ENCODE data around the gene RC3H1. TPM values are rescaled to one million over a fixed set of nuclear protein-coding genes. Genes with fewer than 3 reads are reported as not detected.

Gene RC3H1
- total and polyA plus RNA-seq, 2 of the 13 experiments (the other 11 are each of a cell fraction or from before 2014, with no cell fraction given): 11.2 to 19.6 TPM

DNA sequence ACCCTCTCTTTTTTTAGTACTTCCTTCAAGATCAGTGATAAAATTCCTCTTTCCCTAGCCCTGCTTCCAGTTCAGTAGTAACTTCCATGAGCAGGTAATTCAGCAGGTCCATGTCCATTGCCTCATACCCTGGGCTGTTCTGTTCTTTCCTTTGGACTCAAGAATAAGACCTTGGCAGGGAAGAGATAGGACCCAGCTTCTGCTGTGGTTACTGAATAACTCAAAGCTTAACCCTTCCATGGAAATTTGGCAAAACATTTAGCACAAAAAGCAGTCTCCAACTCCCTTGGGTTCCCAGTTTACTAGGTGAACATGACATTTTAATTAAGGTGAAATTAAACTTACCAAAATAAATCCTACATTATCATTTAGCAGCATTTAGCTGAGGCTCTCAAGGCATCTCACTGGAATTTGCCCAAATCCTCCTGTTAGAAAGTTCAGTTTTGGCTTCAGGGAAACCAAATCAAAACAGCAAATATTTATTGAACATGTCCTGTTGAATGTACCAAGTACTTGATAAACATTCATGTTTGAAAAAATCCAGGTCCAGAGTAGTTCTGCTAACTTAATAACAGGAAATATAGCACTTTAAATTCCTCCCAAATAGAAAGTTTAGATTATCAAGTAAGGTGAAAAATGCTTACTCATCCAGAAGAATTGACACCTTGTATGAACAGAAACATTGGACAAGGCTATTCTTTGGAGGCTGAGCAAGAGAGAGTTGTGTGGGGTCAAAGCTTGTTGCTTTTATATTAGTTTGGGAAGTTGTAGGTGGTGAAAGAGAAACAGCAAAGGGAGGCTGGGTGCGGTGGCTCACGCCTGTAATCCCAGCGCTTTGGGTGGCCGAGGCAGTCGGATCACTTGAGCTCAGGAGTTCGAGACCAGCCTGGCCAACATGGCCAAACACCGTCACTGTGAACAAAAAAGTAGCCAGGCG, 96.6 kb downstream of the RC3H1 start (continued):
- TF ChIP-seq ZMYM3 (CRISPR knock-in tag; IDR thresholded peaks at IDR 0.05) (peak; percentile 64; the same call in 1 of the 2 replicates), HNF4G (IDR thresholded peaks at IDR 0.05; ENCODE audit: borderline replicate concordance, low read depth, low read length) (0 out of 2 replicates have a peak, but pooled peaks have one; percentile 26), HNF4G (CRISPR knock-in tag; IDR thresholded peaks at IDR 0.05; ENCODE audit: borderline replicate concordance, low read depth) (no peak), JUN (CRISPR knock-in tag; IDR thresholded peaks at IDR 0.05) (no peak), ZNF124 (CRISPR knock-in tag; IDR thresholded peaks at IDR 0.05) (0 out of 2 replicates have a peak, but pooled peaks have one; percentile 34), HNRNPK (IDR thresholded peaks at IDR 0.05; ENCODE audit: low read depth, low read length, poor library complexity, severe bottlenecking) (no peak), HCFC1 (IDR thresholded peaks at IDR 0.05; ENCODE audit: low read depth, low read length) (no peak), DMAP1 (CRISPR knock-in tag; IDR thresholded peaks at IDR 0.05) (no peak), ZNF468 (CRISPR knock-in tag; IDR thresholded peaks at IDR 0.05) (no peak), ZZZ3 (CRISPR knock-in tag; IDR thresholded peaks at IDR 0.05; ENCODE audit: borderline replicate concordance) (no peak), KDM6A (CRISPR knock-in tag; IDR thresholded peaks at IDR 0.05; ENCODE audit: low read depth) (peak; percentile 14; the same call in 1 of the 2 replicates), MTA1 (CRISPR knock-in tag; IDR thresholded peaks at IDR 0.05; ENCODE audit: borderline replicate concordance) (no peak), CHD2 (IDR thresholded peaks at IDR 0.05; ENCODE audit: low read depth, low read length) (no peak)
- TF ChIP-seq, protein P1, sequence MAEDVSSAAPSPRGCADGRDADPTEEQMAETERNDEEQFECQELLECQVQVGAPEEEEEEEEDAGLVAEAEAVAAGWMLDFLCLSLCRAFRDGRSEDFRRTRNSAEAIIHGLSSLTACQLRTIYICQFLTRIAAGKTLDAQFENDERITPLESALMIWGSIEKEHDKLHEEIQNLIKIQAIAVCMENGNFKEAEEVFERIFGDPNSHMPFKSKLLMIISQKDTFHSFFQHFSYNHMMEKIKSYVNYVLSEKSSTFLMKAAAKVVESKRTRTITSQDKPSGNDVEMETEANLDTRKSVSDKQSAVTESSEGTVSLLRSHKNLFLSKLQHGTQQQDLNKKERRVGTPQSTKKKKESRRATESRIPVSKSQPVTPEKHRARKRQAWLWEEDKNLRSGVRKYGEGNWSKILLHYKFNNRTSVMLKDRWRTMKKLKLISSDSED (CRISPR knock-in tag; IDR thresholded peaks at IDR 0.05): no peak
- TF ChIP-seq, protein P2, sequence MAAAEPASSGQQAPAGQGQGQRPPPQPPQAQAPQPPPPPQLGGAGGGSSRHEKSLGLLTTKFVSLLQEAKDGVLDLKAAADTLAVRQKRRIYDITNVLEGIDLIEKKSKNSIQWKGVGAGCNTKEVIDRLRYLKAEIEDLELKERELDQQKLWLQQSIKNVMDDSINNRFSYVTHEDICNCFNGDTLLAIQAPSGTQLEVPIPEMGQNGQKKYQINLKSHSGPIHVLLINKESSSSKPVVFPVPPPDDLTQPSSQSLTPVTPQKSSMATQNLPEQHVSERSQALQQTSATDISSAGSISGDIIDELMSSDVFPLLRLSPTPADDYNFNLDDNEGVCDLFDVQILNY (CRISPR knock-in tag; conservative IDR thresholded peaks at IDR 0.05): no peak
- TF ChIP-seq, protein P3, sequence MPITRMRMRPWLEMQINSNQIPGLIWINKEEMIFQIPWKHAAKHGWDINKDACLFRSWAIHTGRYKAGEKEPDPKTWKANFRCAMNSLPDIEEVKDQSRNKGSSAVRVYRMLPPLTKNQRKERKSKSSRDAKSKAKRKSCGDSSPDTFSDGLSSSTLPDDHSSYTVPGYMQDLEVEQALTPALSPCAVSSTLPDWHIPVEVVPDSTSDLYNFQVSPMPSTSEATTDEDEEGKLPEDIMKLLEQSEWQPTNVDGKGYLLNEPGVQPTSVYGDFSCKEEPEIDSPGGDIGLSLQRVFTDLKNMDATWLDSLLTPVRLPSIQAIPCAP (CRISPR knock-in tag; IDR thresholded peaks at IDR 0.05; ENCODE audit: low read depth): no peak
- TF ChIP-seq, protein P4, sequence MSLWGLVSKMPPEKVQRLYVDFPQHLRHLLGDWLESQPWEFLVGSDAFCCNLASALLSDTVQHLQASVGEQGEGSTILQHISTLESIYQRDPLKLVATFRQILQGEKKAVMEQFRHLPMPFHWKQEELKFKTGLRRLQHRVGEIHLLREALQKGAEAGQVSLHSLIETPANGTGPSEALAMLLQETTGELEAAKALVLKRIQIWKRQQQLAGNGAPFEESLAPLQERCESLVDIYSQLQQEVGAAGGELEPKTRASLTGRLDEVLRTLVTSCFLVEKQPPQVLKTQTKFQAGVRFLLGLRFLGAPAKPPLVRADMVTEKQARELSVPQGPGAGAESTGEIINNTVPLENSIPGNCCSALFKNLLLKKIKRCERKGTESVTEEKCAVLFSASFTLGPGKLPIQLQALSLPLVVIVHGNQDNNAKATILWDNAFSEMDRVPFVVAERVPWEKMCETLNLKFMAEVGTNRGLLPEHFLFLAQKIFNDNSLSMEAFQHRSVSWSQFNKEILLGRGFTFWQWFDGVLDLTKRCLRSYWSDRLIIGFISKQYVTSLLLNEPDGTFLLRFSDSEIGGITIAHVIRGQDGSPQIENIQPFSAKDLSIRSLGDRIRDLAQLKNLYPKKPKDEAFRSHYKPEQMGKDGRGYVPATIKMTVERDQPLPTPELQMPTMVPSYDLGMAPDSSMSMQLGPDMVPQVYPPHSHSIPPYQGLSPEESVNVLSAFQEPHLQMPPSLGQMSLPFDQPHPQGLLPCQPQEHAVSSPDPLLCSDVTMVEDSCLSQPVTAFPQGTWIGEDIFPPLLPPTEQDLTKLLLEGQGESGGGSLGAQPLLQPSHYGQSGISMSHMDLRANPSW (CRISPR knock-in tag; IDR thresholded peaks at IDR 0.05; ENCODE audit: borderline replicate concordance): no peak
- TF ChIP-seq, protein P5, sequence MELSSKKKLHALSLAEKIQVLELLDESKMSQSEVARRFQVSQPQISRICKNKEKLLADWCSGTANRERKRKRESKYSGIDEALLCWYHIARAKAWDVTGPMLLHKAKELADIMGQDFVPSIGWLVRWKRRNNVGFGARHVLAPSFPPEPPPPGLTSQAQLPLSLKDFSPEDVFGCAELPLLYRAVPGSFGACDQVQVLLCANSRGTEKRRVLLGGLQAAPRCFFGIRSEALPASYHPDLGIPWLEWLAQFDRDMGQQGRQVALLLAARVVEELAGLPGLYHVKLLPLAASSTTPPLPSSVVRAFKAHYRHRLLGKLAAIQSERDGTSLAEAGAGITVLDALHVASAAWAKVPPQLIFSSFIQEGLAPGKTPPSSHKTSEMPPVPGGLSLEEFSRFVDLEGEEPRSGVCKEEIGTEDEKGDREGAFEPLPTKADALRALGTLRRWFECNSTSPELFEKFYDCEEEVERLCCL (CRISPR knock-in tag; IDR thresholded peaks at IDR 0.05; ENCODE audit: borderline replicate concordance): no peak
- TF ChIP-seq, protein P6, sequence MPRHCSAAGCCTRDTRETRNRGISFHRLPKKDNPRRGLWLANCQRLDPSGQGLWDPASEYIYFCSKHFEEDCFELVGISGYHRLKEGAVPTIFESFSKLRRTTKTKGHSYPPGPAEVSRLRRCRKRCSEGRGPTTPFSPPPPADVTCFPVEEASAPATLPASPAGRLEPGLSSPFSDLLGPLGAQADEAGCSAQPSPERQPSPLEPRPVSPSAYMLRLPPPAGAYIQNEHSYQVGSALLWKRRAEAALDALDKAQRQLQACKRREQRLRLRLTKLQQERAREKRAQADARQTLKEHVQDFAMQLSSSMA (CRISPR knock-in tag; IDR thresholded peaks at IDR 0.05): no peak
- TF ChIP-seq, protein P7, sequence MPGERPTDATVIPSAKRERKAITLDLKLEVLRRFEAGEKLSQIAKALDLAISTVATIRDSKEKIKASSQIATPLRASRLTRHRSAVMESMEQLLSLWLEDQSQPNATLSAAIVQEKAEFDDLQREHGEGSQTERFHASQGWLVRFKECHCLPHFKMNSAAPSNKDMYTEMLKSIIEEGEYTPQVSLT (CRISPR knock-in tag; IDR thresholded peaks at IDR 0.05; ENCODE audit: borderline replicate concordance, low read depth): no peak

Measured in HepG2 (cell line).